Osteoblast (primary cell): Measurements from ENCODE around the gene PID1. TPM values are rescaled to one million over a fixed set of nuclear protein-coding genes. Genes with fewer than 3 reads are reported as not detected.

Experiments
- DNase-seq: peaks from one replicate; pipeline ENCODE4 v3.0.0; 2011; ENCODE audit warnings: low spot score, mixed read lengths; ENCODE audit not compliant: insufficient read length; ENCODE audit errors: missing footprints
- H2AFZ ChIP-seq: 2 replicates; pipeline ENCODE4 v1.6.0; 2011; ENCODE audit warnings: mild to moderate bottlenecking, low read length
- H3K27ac ChIP-seq: 2 replicates; pipeline ENCODE4 v1.5.1; 2011; ENCODE audit warnings: mild to moderate bottlenecking, low read depth, low read length, moderate library complexity
- H3K27me3 ChIP-seq: 2 replicates; pipeline ENCODE4 v1.6.0; 2012; ENCODE audit warnings: mild to moderate bottlenecking, control low read depth, inconsistent platforms, low read length, moderate library complexity; ENCODE audit not compliant: insufficient read depth
- H3K36me3 ChIP-seq: 2 replicates; pipeline ENCODE4 v1.5.1; 2011; ENCODE audit warnings: mild to moderate bottlenecking, low read length, control low read depth, moderate library complexity; ENCODE audit not compliant: insufficient read depth
- H3K4me1 ChIP-seq: 2 replicates; pipeline ENCODE4 v1.5.1; 2011; ENCODE audit warnings: mild to moderate bottlenecking, low read length, control low read depth, moderate library complexity; ENCODE audit not compliant: insufficient read depth
- H3K4me2 ChIP-seq: 2 replicates; pipeline ENCODE4 v1.6.0; 2011; ENCODE audit warnings: mild to moderate bottlenecking, low read length; ENCODE audit not compliant: insufficient read depth
- H3K4me3 ChIP-seq: fragments of 200-600 bp; sonication (generic); 3 replicates; pipeline ENCODE4 v1.5.1; 2012; ENCODE audit warnings: mild to moderate bottlenecking, low read length, inconsistent platforms; ENCODE audit not compliant: insufficient read depth
- H3K79me2 ChIP-seq: 2 replicates; pipeline ENCODE4 v1.6.0; 2012; ENCODE audit warnings: mild to moderate bottlenecking, low read length, control low read depth, inconsistent platforms; ENCODE audit not compliant: insufficient read depth
- H3K9me3 ChIP-seq: 2 replicates; pipeline ENCODE4 v1.5.1; 2011; ENCODE audit warnings: low read depth, low read length, control low read depth
- H4K20me1 ChIP-seq: 2 replicates; pipeline ENCODE4 v1.6.0; 2012; ENCODE audit warnings: mild to moderate bottlenecking, low read length, control low read depth; ENCODE audit not compliant: insufficient read depth
- CTCF ChIP-seq: IDR thresholded peaks from 2 replicates; pipeline ENCODE4 v1.5.1; 2011; ENCODE audit warnings: mild to moderate bottlenecking, low read depth, low read length, moderate library complexity; ENCODE audit errors: extremely low read depth
- total RNA-seq: library from RNA; depleted of rRNA; stranded (reverse); fragments of >200 nt; gene quantifications from 2 replicates; pipeline ENCODE4 v1.2.3, GENCODE V29; 2012

Gene PID1
- total RNA-seq, 1 donor = 9.8 TPM

GRCh38 chr2:229025653-229026052 lies 245.4 kb downstream of the PID1 start:
- no peak overlapping the region for H3K4me3 ChIP-seq
- no peak for TF ChIP-seq CTCF
- no peaks in the 10 kb centered on the region for H4K20me1 ChIP-seq
- H2AFZ ChIP-seq = no peak overlapping the region
- H3K4me2 ChIP-seq = no peak overlapping the region
- H3K79me2 ChIP-seq = no peaks in the 10 kb centered on the region
- no peaks in the 10 kb centered on the region for H3K27me3 ChIP-seq
- H3K9me3 ChIP-seq = no peaks in the 10 kb centered on the region
- H3K36me3 ChIP-seq = no peaks in the 10 kb centered on the region
- no peak for DNase-seq
- no peak overlapping the region for H3K27ac ChIP-seq
- H3K4me1 ChIP-seq = no peaks in the 10 kb centered on the region

- no peak for TF ChIP-seq CTCF
- DNase-seq = no peak
- Histone ChIP-seq H3K27me3 (no peaks in the 10 kb centered on the region), H3K27ac (no peak overlapping the region), H3K79me2 (no peaks in the 10 kb centered on the region), H3K9me3 (no peaks in the 10 kb centered on the region), H3K4me1 (no peaks in the 10 kb centered on the region), H3K4me2 (no peak overlapping the region), H3K4me3 (no peak overlapping the region), H2AFZ (no peak overlapping the region), H3K36me3 (no peaks in the 10 kb centered on the region), H4K20me1 (no peaks in the 10 kb centered on the region)
These were observed 248.4 kb downstream of the PID1 start for GRCh38 chr2:229022652-229023051.

DNA sequence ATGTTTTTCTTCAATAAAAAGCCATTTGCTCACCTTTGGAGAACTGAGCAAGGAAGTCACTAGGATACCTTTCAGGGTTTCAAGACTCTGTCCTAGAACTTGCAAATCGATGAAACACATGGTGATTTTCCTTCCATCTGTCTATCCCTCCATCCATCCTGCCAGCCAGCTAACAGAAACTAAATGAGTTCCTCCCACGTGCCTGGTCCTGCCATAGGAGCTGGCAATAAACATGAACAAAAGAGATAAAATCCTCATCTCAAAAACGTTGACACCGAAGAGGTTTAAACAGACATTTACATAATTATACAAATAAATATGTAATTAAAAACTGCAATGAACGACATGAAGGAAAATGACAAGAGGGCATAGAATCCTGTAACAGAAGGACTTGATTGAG lies 249.0 kb downstream of the PID1 start:
- Histone ChIP-seq H2AFZ (no peak overlapping the region), H3K79me2 (no peaks in the 10 kb centered on the region), H3K4me2 (no peak overlapping the region), H3K9me3 (no peaks in the 10 kb centered on the region), H3K36me3 (no peaks in the 10 kb centered on the region), H3K27me3 (no peaks in the 10 kb centered on the region), H3K27ac (no peak overlapping the region), H4K20me1 (no peaks in the 10 kb centered on the region), H3K4me1 (no peaks in the 10 kb centered on the region), H3K4me3 (no peak overlapping the region)
- DNase-seq = no peak
- no peak for TF ChIP-seq CTCF

- Histone ChIP-seq H3K27ac (no peak overlapping the region), H3K9me3 (no peaks in the 10 kb centered on the region), H3K27me3 (no peaks in the 10 kb centered on the region), H3K4me1 (no peaks in the 10 kb centered on the region), H2AFZ (no peak overlapping the region), H3K79me2 (no peaks in the 10 kb centered on the region), H3K36me3 (no peaks in the 10 kb centered on the region), H3K4me2 (no peak overlapping the region), H3K4me3 (no peak overlapping the region), H4K20me1 (no peaks in the 10 kb centered on the region)
- TF ChIP-seq CTCF = no peak
- DNase-seq = no peak
These were observed 261.3 kb downstream of the PID1 start for GRCh38 chr2:229009816-229010215.
